GM19351 (cell line): ENCODE results near the gene KLF1.
"Not testable (repeated sequence)": the region's sequence is repeated elsewhere in the genome, so short reads cannot be mapped to it uniquely, and the experiment has no call there.

Source experiments
- ATAC-seq: cut with Tn5 transposase; IDR thresholded peaks from one replicate; pipeline ENCODE4 v1.9.1; 2021; ENCODE audit warnings: mild to moderate bottlenecking, moderate library complexity; ENCODE audit not compliant: unreplicated experiment

KLF1 gene

GRCh38 chr19:12868540-12869112 lies 18.4 kb downstream of the KLF1 start:
- no peak for ATAC-seq

GRCh38 chr19:12867120-12868099 lies 19.6 kb downstream of the KLF1 start:
- no peak for ATAC-seq

GRCh38 chr19:12866416-12867119 lies 20.4 kb downstream of the KLF1 start:
- ATAC-seq: no peak

- ATAC-seq: no peak
These were observed 21.1 kb downstream of the KLF1 start for GRCh38 chr19:12865746-12866415.

- no peak for ATAC-seq
These were observed 22.0 kb downstream of the KLF1 start for GRCh38 chr19:12864721-12865715.

- ATAC-seq: no peak
These were observed 22.9 kb downstream of the KLF1 start for GRCh38 chr19:12864143-12864542.

GRCh38 chr19:12859546-12859945 lies 27.5 kb downstream of the KLF1 start:
- no peak for ATAC-seq

GRCh38 chr19:12858041-12858928 lies 28.7 kb downstream of the KLF1 start:
- no peak for ATAC-seq

GRCh38 chr19:12856653-12857052 lies 30.3 kb downstream of the KLF1 start:
- no peak for ATAC-seq

- no peak for ATAC-seq
These were observed 39.6 kb downstream of the KLF1 start for GRCh38 chr19:12847159-12848139.

- not testable (repeated sequence) for ATAC-seq
These were observed 40.4 kb downstream of the KLF1 start for GRCh38 chr19:12846613-12847012.

GRCh38 chr19:12843999-12844732 lies 42.8 kb downstream of the KLF1 start:
- no peak for ATAC-seq

- ATAC-seq: no peak
These were observed 43.7 kb downstream of the KLF1 start for GRCh38 chr19:12843328-12843727.

GRCh38 chr19:12842511-12842910 lies 44.5 kb downstream of the KLF1 start:
- ATAC-seq: no peak

GRCh38 chr19:12841094-12841493 lies 45.9 kb downstream of the KLF1 start:
- no peak for ATAC-seq

- ATAC-seq: no peak
These were observed 46.6 kb downstream of the KLF1 start for GRCh38 chr19:12840091-12841079.
